Psoas muscle (tissue), 8 donors: ENCODE results near the gene ADRA2B. TPM values are rescaled to one million over a fixed set of nuclear protein-coding genes. Genes with fewer than 3 reads are reported as not detected.

Experiments used
- ATAC-seq, 4 donors: fragments of 200-7000 bp; cut with Tn5 transposase; one replicate each; pipeline ENCODE4 v1.9.1; 2020; ENCODE audit warnings: moderate library complexity in 3 of 4, mild to moderate bottlenecking in 2 of 4
- DNase-seq, 2 donors: peaks; one replicate each; pipeline ENCODE4 v3.0.0-alpha.2; 2020
- H3K27ac ChIP-seq: fragments of 200-600 bp; one replicate; pipeline ENCODE4 v1.8.0; 2022
- H3K27me3 ChIP-seq, 3 donors: fragments of 200-600 bp in 1 of 3; one replicate each; pipeline versions ENCODE4 v1.6.1 to v1.8.0; 2013 to 2022; ENCODE audit warnings: low read length in 2 of 3, mild to moderate bottlenecking in 2 of 3, moderate library complexity in 1 of 3; ENCODE audit not compliant: insufficient read depth in 3 of 3
- H3K36me3 ChIP-seq, 2 donors: fragments of 200-600 bp in 1 of 2; one replicate each; pipeline versions ENCODE4 v1.6.1 to v1.8.0; 2013 to 2022; ENCODE audit warnings: low read depth in 1 of 2, mild to moderate bottlenecking in 1 of 2, moderate library complexity in 1 of 2; ENCODE audit not compliant: insufficient read depth in 1 of 2
- H3K4me1 ChIP-seq: fragments of 200-600 bp; one replicate; pipeline ENCODE4 v1.8.0; 2022
- H3K4me3 ChIP-seq: fragments of 200-600 bp; one replicate; pipeline ENCODE4 v1.8.0; 2022; ENCODE audit warnings: mild to moderate bottlenecking
- H3K9me3 ChIP-seq: fragments of 200-600 bp; one replicate; pipeline ENCODE4 v1.8.0; 2022
- CTCF ChIP-seq: fragments of 200-600 bp; IDR thresholded peaks from one replicate; pipeline ENCODE4 v1.8.0; 2022; ENCODE audit warnings: antibody characterized with exemption
- WGBS, 3 donors: extraction: QIAGEN DNeasy Blood & Tissue Kit; methylation state at CpG; one replicate each; pipeline versions ENCODE4 v1.1.6 to v1.1.7; 2013; 5-methylcytosine and 5-hydroxymethylcytosine counted together
- intact Hi-C, 2 donors: fragments of 100-400 bp; cut with DNase I; formaldehyde crosslinking; loops; one replicate each; pipeline versions ENCODE4 v1.11.0 to v1.14.2; 2022
- polyA plus RNA-seq, 3 donors: library from polyadenylated mRNA; stranded (reverse); fragments of 200-250 nt; gene quantifications; one replicate each; pipeline ENCODE4 v1.2.3, GENCODE V29; 2013
- total RNA-seq, 4 donors: library from RNA; stranded (reverse); fragmentation: NEBNext Ultra II Directional in 2 of 4; extraction: Animal tissue kit (Norgen Biotek cat#: 25700) in 2 of 4; gene quantifications; one replicate each; pipeline versions ENCODE4 v1.2.1 to v1.2.4, GENCODE V29; 2021 to 2023
- donor health status: healthy with polysubstance abuse.
- donor health status: DM: no; HTN: no; CAD: no; lungs with moderate emphysema.
- donor health status: Bipolar disorder and iron deficiency.
- donor health status: healthy.
- donor health status: DM: yes; HTN: yes; CAD: no.
- donor health status: DM: no; HTN: no; CAD: no.
- donor health status: DM: no; HTN: no; CAD: no.
- donor health status: DM: yes; HTN: yes; CAD: no.

ADRA2B gene
- total and polyA plus RNA-seq, 7 donors: 1.6 to 5.3 (median 2.1) TPM

- ATAC-seq: no peak
- intact Hi-C loops: no loop called here
Observed at GRCh38 chr2:96150007-96150640, 33.8 kb upstream of the ADRA2B start.

GRCh38 chr2:96148410-96149217 is 32.2 kb upstream of the ADRA2B start:
- no peaks in the 10 kb centered on the region for H3K9me3 ChIP-seq
- no peak overlapping the region for H3K27ac ChIP-seq
- peak; percentile 55 to 78 for DNase-seq
- WGBS, 3 donors: 61 to 68% (median 63%) methylated on average over 23 to 29 of the region's 29 CpGs
- no peaks in the 10 kb centered on the region for H3K27me3 ChIP-seq
- peak in 2 of 4 donors; percentile 9 to 23 for ATAC-seq
- no peak for TF ChIP-seq CTCF
- H3K4me1 ChIP-seq: peaks cover 11% of the 10 kb centered on the region
- intact Hi-C loops: loop anchor here in 1 of 2 donors (10.0 kb wide), 1 partner anchor 116 kb away; the partner anchor contains the start of genes CIAO1 and TMEM127
- no peak overlapping the region for H3K4me3 ChIP-seq
- H3K36me3 ChIP-seq: peaks cover 0 to under 1% of the 10 kb centered on the region in 2 donors

More at GRCh38 chr2:96150007-96150640, 33.8 kb upstream of the ADRA2B start:
- 91 to 95% (median 93%) methylated on average over 6 of the region's 6 CpGs for WGBS, 3 donors
- Histone ChIP-seq H3K9me3 (no peaks in the 10 kb centered on the region), H3K27me3 (no peaks in the 10 kb centered on the region), H3K27ac (no peak overlapping the region), H3K4me1 (no peaks in the 10 kb centered on the region), H3K36me3 (no peaks in the 10 kb centered on the region), H3K4me3 (no peak overlapping the region)
- DNase-seq: no peak
- no peak for TF ChIP-seq CTCF

GRCh38 chr2:96147593-96148201 is 31.3 kb upstream of the ADRA2B start:
- no peak overlapping the region for H3K4me3 ChIP-seq
- ATAC-seq: no peak
- H3K9me3 ChIP-seq: no peaks in the 10 kb centered on the region
- peaks cover 0 to 4% of the 10 kb centered on the region in 2 donors for H3K36me3 ChIP-seq
- H3K27ac ChIP-seq: no peak overlapping the region
- H3K27me3 ChIP-seq: no peaks in the 10 kb centered on the region
- 79 to 86% (median 85%) methylated on average over 9 of the region's 9 CpGs for WGBS, 3 donors
- intact Hi-C loops: loop anchor here in 1 of 2 donors (10.0 kb wide), 1 partner anchor 117 kb away; the partner anchor contains the start of genes CIAO1 and TMEM127
- no peak for DNase-seq
- TF ChIP-seq CTCF: no peak
- H3K4me1 ChIP-seq: peaks cover 11% of the 10 kb centered on the region

- H3K27me3 ChIP-seq: no peaks in the 10 kb centered on the region
- TF ChIP-seq CTCF: no peak
- no peak overlapping the region for H3K4me3 ChIP-seq
- no peak overlapping the region for H3K27ac ChIP-seq
- WGBS, 3 donors: 74 to 78% (median 75%) methylated on average over 9 of the region's 9 CpGs
- ATAC-seq (no peak), DNase-seq (peak in 1 of 2 donors; percentile 49)
- H3K9me3 ChIP-seq: no peaks in the 10 kb centered on the region
- peaks cover 11% of the 10 kb centered on the region for H3K4me1 ChIP-seq
- intact Hi-C loops: loop anchor here in 1 of 2 donors (10.0 kb wide), 1 partner anchor 118 kb away; the partner anchor contains the start of genes CIAO1 and TMEM127
- peaks cover 0 to 4% of the 10 kb centered on the region in 2 donors for H3K36me3 ChIP-seq
Observed at GRCh38 chr2:96146881-96147592, 30.7 kb upstream of the ADRA2B start.
